Panc1 (cell line): ENCODE results near the gene CD79A. TPM values are rescaled to one million over a fixed set of nuclear protein-coding genes. Genes with fewer than 3 reads are reported as not detected.

Source experiments
- ATAC-seq: fragments of 200-7000 bp; cut with Tn5 transposase; 2 replicates; pipeline ENCODE4 v1.9.1; 2020; ENCODE audit warnings: mild to moderate bottlenecking, moderate library complexity
- BruUV-seq: library from RNA; stranded (reverse); fragments of 400-500 nt; replicated peaks from 2 replicates; lab custom pipeline; 2021; lab: Mats Ljungman, UMichigan
- CTCF ChIA-PET: fragments of 300-600 bp; sonication (Branson Sonifier 250); formaldehyde crosslinking; loops from one replicate; lab custom pipeline; 2022; ENCODE audit warnings: antibody characterized with exemption; lab: Charles Lee
- POLR2A ChIA-PET: fragments of 300-600 bp; sonication (Branson Sonifier 250); formaldehyde crosslinking; loops from one replicate; lab custom pipeline; 2022; ENCODE audit warnings: antibody characterized with exemption; lab: Charles Lee
- DNase-seq: peaks from one replicate; pipeline ENCODE4 v3.0.0-alpha.2; 2010; ENCODE audit warnings: low read depth, low spot score
- H3K27ac ChIP-seq: 2 replicates; pipeline ENCODE4 v1.5.1; 2011; ENCODE audit warnings: mild to moderate bottlenecking, low read length, inconsistent platforms
- H3K27me3 ChIP-seq: fragments of 200-500 bp; sonication (Bioruptor generic); 2 replicates; pipeline ENCODE4 v1.6.0; 2014; ENCODE audit warnings: low read length, inconsistent platforms; ENCODE audit not compliant: control insufficient read depth, insufficient read depth
- H3K36me3 ChIP-seq: fragments of 200-500 bp; sonication (Bioruptor generic); 2 replicates; pipeline ENCODE4 v1.5.1; 2014; ENCODE audit warnings: inconsistent platforms, mild to moderate bottlenecking, low read length, moderate library complexity; ENCODE audit not compliant: control insufficient read depth, insufficient read depth
- H3K4me1 ChIP-seq: 2 replicates; pipeline ENCODE4 v1.5.1; 2011; ENCODE audit warnings: inconsistent platforms, mild to moderate bottlenecking, low read length, moderate library complexity; ENCODE audit not compliant: control insufficient read depth, insufficient read depth
- H3K4me3 ChIP-seq, 2 experiments: 2 replicates each; pipeline ENCODE4 v1.5.1; 2011 to 2012; ENCODE audit warnings: low read depth in 2 of 2, low read length in 2 of 2, mild to moderate bottlenecking in 2 of 2, inconsistent platforms in 1 of 2, moderate library complexity in 1 of 2
- H3K9me3 ChIP-seq: fragments of 200-500 bp; sonication (Bioruptor generic); 2 replicates; pipeline ENCODE4 v1.5.1; 2014; ENCODE audit warnings: low read depth, mild to moderate bottlenecking, inconsistent platforms, low read length, moderate library complexity; ENCODE audit not compliant: control insufficient read depth, insufficient read depth
- CTCF ChIP-seq: fragments of 450-650 bp; IDR thresholded peaks from 2 replicates; pipeline ENCODE4 v1.5.1; 2017; ENCODE audit warnings: mild to moderate bottlenecking
- POLR2AphosphoS5 ChIP-seq: IDR thresholded peaks from 2 replicates; pipeline ENCODE4 v1.6.1; 2012; ENCODE audit warnings: mild to moderate bottlenecking, low read depth, low read length, moderate library complexity
- REST ChIP-seq, 2 experiments: IDR thresholded peaks; 2 replicates each; pipeline ENCODE4 v1.6.1; 2011 to 2012; ENCODE audit warnings: low read depth in 2 of 2, control low read depth in 1 of 2, low read length in 1 of 2, mild to moderate bottlenecking in 1 of 2, moderate library complexity in 1 of 2; ENCODE audit not compliant: insufficient read depth in 1 of 2
- SIN3A ChIP-seq: IDR thresholded peaks from 2 replicates; pipeline ENCODE4 v1.6.1; 2012; ENCODE audit warnings: low read depth, mild to moderate bottlenecking, low read length, moderate library complexity, borderline replicate concordance; ENCODE audit not compliant: insufficient read depth
- TCF7L2 ChIP-seq: IDR thresholded peaks from 2 replicates; pipeline ENCODE4 v1.6.1; 2011; ENCODE audit warnings: mild to moderate bottlenecking, low read depth, low read length, inconsistent platforms
- in situ Hi-C: cut with HindIII; loops from 2 replicates; pipeline ENCODE4 v1.10.0; 2016; ENCODE audit warnings: low sequenced_read_pairs, low pct_unique_long_range_greater_than_20kb
- intact Hi-C: fragments of 100-400 bp; cut with micrococcal nuclease; formaldehyde crosslinking; loops from one replicate; pipeline ENCODE4 v1.10.0; 2022; ENCODE audit not compliant: unreplicated experiment
- total RNA-seq: library from RNA; stranded (reverse); gene quantifications from one replicate; pipeline ENCODE4 v1.2.1, GENCODE V29; 2021; ENCODE audit not compliant: unreplicated experiment

The CD79A gene
- total RNA-seq, 1 experiment from 2014 or later: 0.59 TPM

GRCh38 chr19:41845051-41845590 is 32.0 kb upstream of the CD79A start:
- no peak overlapping the region for H3K4me3 ChIP-seq
- in situ Hi-C loops: no loop called here
- DNase-seq (no peak), ATAC-seq (no peak)
- no peaks in the 10 kb centered on the region for H3K4me1 ChIP-seq
- ChIA-PET POLR2A (no interaction called here), CTCF (no interaction called here)
- intact Hi-C loops: no loop called here
- H3K9me3 ChIP-seq: no peaks in the 10 kb centered on the region
- H3K27me3 ChIP-seq: no peaks in the 10 kb centered on the region
- no peaks in the 10 kb centered on the region for H3K36me3 ChIP-seq
- BruUV-seq: no TSS peak
- TF ChIP-seq CTCF (no peak), POLR2AphosphoS5 (no peak), REST (IDR thresholded peaks at IDR 0.05; ENCODE audit: insufficient read depth in 1 of 2, low read depth in 2 of 2, low read length in 1 of 2) (no peak), TCF7L2 (no peak), SIN3A (no peak)
- H3K27ac ChIP-seq: no peak overlapping the region

- BruUV-seq: no TSS peak
- intact Hi-C loops: no loop called here
Observed at GRCh38 chr19:41847351-41848105, 29.6 kb upstream of the CD79A start.

More at GRCh38 chr19:41847351-41848105, 29.6 kb upstream of the CD79A start:
- ChIA-PET CTCF (no interaction called here), POLR2A (no interaction called here)
- DNase-seq (no peak), ATAC-seq (no peak)
- no peak overlapping the region for H3K27ac ChIP-seq
- no peak overlapping the region for H3K4me3 ChIP-seq
- peaks cover under 1% of the 10 kb centered on the region; the same call in 1 of the 2 replicates for H3K27me3 ChIP-seq
- no peaks in the 10 kb centered on the region for H3K36me3 ChIP-seq
- in situ Hi-C loops: no loop called here
- no peak for TF ChIP-seq REST (IDR thresholded peaks at IDR 0.05; ENCODE audit: insufficient read depth in 1 of 2, low read depth in 2 of 2, low read length in 1 of 2)
- TF ChIP-seq TCF7L2: no peak
- TF ChIP-seq CTCF: no peak
- TF ChIP-seq POLR2AphosphoS5: no peak
- no peak for TF ChIP-seq SIN3A
- H3K9me3 ChIP-seq: no peaks in the 10 kb centered on the region
- no peaks in the 10 kb centered on the region for H3K4me1 ChIP-seq
